ENCODE data around the gene FLACC1.

DNA sequence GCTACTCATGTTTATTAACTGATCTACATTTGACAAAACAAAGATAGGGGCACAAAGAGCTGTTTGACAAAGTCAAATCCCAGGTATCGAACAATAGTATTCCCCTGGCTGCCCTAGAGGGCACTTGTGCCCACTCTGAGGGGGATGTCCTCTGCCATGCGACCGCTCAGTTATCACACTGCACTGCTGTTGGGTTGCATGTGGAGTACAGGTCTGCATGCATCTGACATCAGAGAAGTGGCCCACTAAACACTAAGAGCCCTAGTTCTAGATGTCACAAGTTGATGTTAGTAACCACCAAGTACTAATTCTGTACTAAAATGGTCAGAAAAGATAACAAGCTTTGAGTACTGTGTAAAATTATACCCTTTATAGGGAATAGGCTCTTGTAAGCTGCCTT lies 20.1 kb upstream of the FLACC1 start:
- TF ChIP-seq GATA2 (IDR thresholded peaks at IDR 0.05; ENCODE audit: low read depth, low read length) (no peak), GATA3 (IDR thresholded peaks at IDR 0.05; ENCODE audit: low read depth, low read length) (no peak)
